Measurements from ENCODE around the gene CPT1B. TPM values are rescaled to one million over a fixed set of nuclear protein-coding genes. Genes with fewer than 3 reads are reported as not detected.
"Not testable (repeated sequence)": the region's sequence is repeated elsewhere in the genome, so short reads cannot be mapped to it uniquely, and the experiment has no call there.

The CPT1B gene
- total RNA-seq, 1 donor from 2014 or later = 89.0 TPM

GRCh38 chr22:50542416-50542927 is 35.8 kb downstream of the CPT1B start:
- no peaks in the 10 kb centered on the region for H3K9me3 Mint-ChIP-seq (ENCODE audit: unreplicated experiment)
- H3K27me3 Mint-ChIP-seq (ENCODE audit: unreplicated experiment) = peaks cover 2% of the 10 kb centered on the region
- no peak for DNase-seq (ENCODE audit: low spot score)
- H3K4me1 Mint-ChIP-seq (ENCODE audit: unreplicated experiment) = peaks cover 6% of the 10 kb centered on the region
- H3K27ac Mint-ChIP-seq (ENCODE audit: unreplicated experiment) = no peak overlapping the region
- no peak overlapping the region for H3K4me3 Mint-ChIP-seq (ENCODE audit: unreplicated experiment)
- TF ChIP-seq CTCF (IDR thresholded peaks at IDR 0.05; ENCODE audit: unreplicated experiment) = no peak
- no peaks in the 10 kb centered on the region for H3K36me3 Mint-ChIP-seq (ENCODE audit: low read depth, unreplicated experiment)

- H3K9me3 Mint-ChIP-seq (ENCODE audit: unreplicated experiment); H3K36me3 Mint-ChIP-seq (ENCODE audit: low read depth, unreplicated experiment); H3K27ac Mint-ChIP-seq (ENCODE audit: unreplicated experiment); H3K4me3 Mint-ChIP-seq (ENCODE audit: unreplicated experiment); H3K27me3 Mint-ChIP-seq (ENCODE audit: unreplicated experiment); DNase-seq (ENCODE audit: low spot score); H3K4me1 Mint-ChIP-seq (ENCODE audit: unreplicated experiment): not testable (repeated sequence)
These were observed 36.6 kb downstream of the CPT1B start for GRCh38 chr22:50541667-50542026.

- Mint-ChIP-seq H3K27me3 (ENCODE audit: unreplicated experiment) (peaks cover 2% of the 10 kb centered on the region), H3K36me3 (ENCODE audit: low read depth, unreplicated experiment) (no peaks in the 10 kb centered on the region), H3K9me3 (ENCODE audit: unreplicated experiment) (no peaks in the 10 kb centered on the region), H3K27ac (ENCODE audit: unreplicated experiment) (no peak overlapping the region), H3K4me1 (ENCODE audit: unreplicated experiment) (peaks cover 6% of the 10 kb centered on the region), H3K4me3 (ENCODE audit: unreplicated experiment) (no peak overlapping the region)
- no peak for DNase-seq (ENCODE audit: low spot score)
- TF ChIP-seq CTCF (IDR thresholded peaks at IDR 0.05; ENCODE audit: unreplicated experiment) = no peak
These were observed 37.8 kb downstream of the CPT1B start for GRCh38 chr22:50540381-50540780.

GRCh38 chr22:50537765-50538164 is 40.5 kb downstream of the CPT1B start:
- peak overlapping the region; percentile 44 for H3K27ac Mint-ChIP-seq (ENCODE audit: unreplicated experiment)
- H3K4me3 Mint-ChIP-seq (ENCODE audit: unreplicated experiment) = no peak overlapping the region
- no peaks in the 10 kb centered on the region for H3K9me3 Mint-ChIP-seq (ENCODE audit: unreplicated experiment)
- TF ChIP-seq CTCF (IDR thresholded peaks at IDR 0.05; ENCODE audit: unreplicated experiment) = no peak
- no peak for DNase-seq (ENCODE audit: low spot score)
- H3K36me3 Mint-ChIP-seq (ENCODE audit: low read depth, unreplicated experiment) = no peaks in the 10 kb centered on the region
- H3K27me3 Mint-ChIP-seq (ENCODE audit: unreplicated experiment) = peaks cover 2% of the 10 kb centered on the region
- peaks cover 11% of the 10 kb centered on the region for H3K4me1 Mint-ChIP-seq (ENCODE audit: unreplicated experiment)

- Mint-ChIP-seq H3K27ac (ENCODE audit: unreplicated experiment) (no peak overlapping the region), H3K27me3 (ENCODE audit: unreplicated experiment) (peaks cover 6% of the 10 kb centered on the region), H3K4me1 (ENCODE audit: unreplicated experiment) (peaks cover 15% of the 10 kb centered on the region), H3K4me3 (ENCODE audit: unreplicated experiment) (no peak overlapping the region), H3K9me3 (ENCODE audit: unreplicated experiment) (no peaks in the 10 kb centered on the region), H3K36me3 (ENCODE audit: low read depth, unreplicated experiment) (no peaks in the 10 kb centered on the region)
- no peak for TF ChIP-seq CTCF (IDR thresholded peaks at IDR 0.05; ENCODE audit: unreplicated experiment)
- no peak for DNase-seq (ENCODE audit: low spot score)
These were observed 42.0 kb downstream of the CPT1B start for GRCh38 chr22:50536226-50536625.
